Measurements from ENCODE around the gene C5orf58. TPM values are rescaled to one million over a fixed set of nuclear protein-coding genes. Genes with fewer than 3 reads are reported as not detected.
"Not testable (repeated sequence)": the region's sequence is repeated elsewhere in the genome, so short reads cannot be mapped to it uniquely, and the experiment has no call there.

Gene C5orf58
- total and polyA plus RNA-seq, 2 donors (not counting 1 experiment from before 2014, with no cell fraction given), result not detected

GRCh38 chr5:170233358-170233892, 640 bp downstream of the C5orf58 start:
- no peak overlapping the region for H3K4me2 ChIP-seq (ENCODE audit: extremely low read depth, insufficient read depth, low read length)
- no peak for DNase-seq (ENCODE audit: low read depth in 2 of 2)
- no peak overlapping the region for H3K9ac ChIP-seq (ENCODE audit: insufficient read depth, low read length)
- H3K27me3 ChIP-seq (ENCODE audit: control insufficient read depth, insufficient read depth, low read length), result no peaks in the 10 kb centered on the region
- no peaks in the 10 kb centered on the region for H4K20me1 ChIP-seq (ENCODE audit: control insufficient read depth, extremely low read depth, insufficient read depth, low read length)
- no peaks in the 10 kb centered on the region for H3K9me3 ChIP-seq (ENCODE audit: control insufficient read depth, insufficient read depth, low read depth, low read length)
- H2AFZ ChIP-seq (ENCODE audit: low read length), result no peak overlapping the region
- TF ChIP-seq EZH2 (IDR thresholded peaks at IDR 0.05; ENCODE audit: low read length, missing control alignments), result no peak
- TF ChIP-seq, protein P1, sequence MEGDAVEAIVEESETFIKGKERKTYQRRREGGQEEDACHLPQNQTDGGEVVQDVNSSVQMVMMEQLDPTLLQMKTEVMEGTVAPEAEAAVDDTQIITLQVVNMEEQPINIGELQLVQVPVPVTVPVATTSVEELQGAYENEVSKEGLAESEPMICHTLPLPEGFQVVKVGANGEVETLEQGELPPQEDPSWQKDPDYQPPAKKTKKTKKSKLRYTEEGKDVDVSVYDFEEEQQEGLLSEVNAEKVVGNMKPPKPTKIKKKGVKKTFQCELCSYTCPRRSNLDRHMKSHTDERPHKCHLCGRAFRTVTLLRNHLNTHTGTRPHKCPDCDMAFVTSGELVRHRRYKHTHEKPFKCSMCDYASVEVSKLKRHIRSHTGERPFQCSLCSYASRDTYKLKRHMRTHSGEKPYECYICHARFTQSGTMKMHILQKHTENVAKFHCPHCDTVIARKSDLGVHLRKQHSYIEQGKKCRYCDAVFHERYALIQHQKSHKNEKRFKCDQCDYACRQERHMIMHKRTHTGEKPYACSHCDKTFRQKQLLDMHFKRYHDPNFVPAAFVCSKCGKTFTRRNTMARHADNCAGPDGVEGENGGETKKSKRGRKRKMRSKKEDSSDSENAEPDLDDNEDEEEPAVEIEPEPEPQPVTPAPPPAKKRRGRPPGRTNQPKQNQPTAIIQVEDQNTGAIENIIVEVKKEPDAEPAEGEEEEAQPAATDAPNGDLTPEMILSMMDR (conservative IDR thresholded peaks at IDR 0.05 in 1 of 2, IDR thresholded peaks at IDR 0.05 in 1 of 2; ENCODE audit: low read depth in 1 of 2, low read length in 2 of 2), result no peak
- H3K36me3 ChIP-seq (ENCODE audit: control insufficient read depth, insufficient read depth, low read length), result no peaks in the 10 kb centered on the region
- H3K4me3 ChIP-seq (replicated peaks in 1 of 4; ENCODE audit: control extremely low read depth in 1 of 4, insufficient read depth in 1 of 4, low read depth in 3 of 4, low read length in 4 of 4), result no peak overlapping the region
- no peaks in the 10 kb centered on the region for H3K79me2 ChIP-seq (ENCODE audit: control insufficient read depth, insufficient read depth, low read length)
- no peaks in the 10 kb centered on the region for H3K4me1 ChIP-seq (ENCODE audit: control insufficient read depth, extremely low read depth, insufficient read depth, low read length)
- H3K27ac ChIP-seq (ENCODE audit: insufficient read depth, low read length), result no peak overlapping the region

DNA sequence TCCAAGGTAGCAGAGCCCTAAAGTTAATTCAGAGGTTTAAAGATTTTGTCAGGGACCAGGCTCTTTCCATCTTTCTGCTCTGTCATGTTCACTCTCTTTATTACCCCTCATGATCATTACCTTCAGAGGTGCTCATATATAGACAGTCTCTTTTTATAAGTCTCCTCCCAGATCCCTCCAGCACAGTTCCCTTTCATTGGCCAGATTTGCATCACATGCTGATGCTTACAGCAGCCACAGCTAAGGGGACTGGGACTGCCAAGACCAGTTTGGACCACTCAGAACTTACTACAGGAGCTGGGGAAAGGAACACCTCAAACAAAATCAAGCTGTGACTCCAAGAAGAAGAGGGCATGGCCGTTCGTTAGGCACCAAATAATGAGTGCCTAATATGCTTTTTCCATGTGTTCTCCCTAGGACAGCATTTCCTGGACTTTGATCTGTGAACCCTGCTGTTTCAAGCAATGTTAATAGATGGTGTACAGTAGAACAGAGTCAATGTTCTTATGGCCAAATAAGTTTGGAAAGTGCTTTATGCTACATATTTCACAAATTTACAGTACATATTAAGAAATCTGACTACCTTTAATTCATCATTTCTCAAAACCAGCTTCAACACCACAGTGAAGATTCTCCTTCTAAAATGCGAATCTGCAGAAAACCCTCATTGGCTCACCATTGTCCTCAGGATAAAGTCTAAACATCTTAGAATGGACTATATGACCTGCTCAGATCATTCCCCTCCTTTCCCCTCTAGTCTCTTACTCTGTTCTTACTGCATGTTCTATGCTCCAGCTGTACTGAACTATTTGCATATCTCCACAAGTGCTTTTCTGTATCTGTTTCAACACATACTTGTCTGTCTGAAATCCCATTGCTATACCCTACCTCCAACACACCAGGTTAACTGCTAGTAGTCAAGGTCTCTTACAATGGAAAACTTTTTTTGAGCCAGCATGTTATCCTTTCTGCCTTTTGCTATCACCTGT, 3.4 kb downstream of the C5orf58 start:
- no peak overlapping the region for H3K27ac ChIP-seq (ENCODE audit: insufficient read depth, low read length)
- DNase-seq (ENCODE audit: low read depth in 2 of 2), result no peak
- TF ChIP-seq EZH2 (IDR thresholded peaks at IDR 0.05; ENCODE audit: low read length, missing control alignments), result no peak
- TF ChIP-seq, protein P1 (conservative IDR thresholded peaks at IDR 0.05 in 1 of 2, IDR thresholded peaks at IDR 0.05 in 1 of 2; ENCODE audit: low read depth in 1 of 2, low read length in 2 of 2), result no peak
- no peaks in the 10 kb centered on the region for H3K4me1 ChIP-seq (ENCODE audit: control insufficient read depth, extremely low read depth, insufficient read depth, low read length)
- no peak overlapping the region for H2AFZ ChIP-seq (ENCODE audit: low read length)
- no peaks in the 10 kb centered on the region for H3K36me3 ChIP-seq (ENCODE audit: control insufficient read depth, insufficient read depth, low read length)
- H3K4me2 ChIP-seq (ENCODE audit: extremely low read depth, insufficient read depth, low read length), result no peak overlapping the region
- H4K20me1 ChIP-seq (ENCODE audit: control insufficient read depth, extremely low read depth, insufficient read depth, low read length), result no peaks in the 10 kb centered on the region
- H3K27me3 ChIP-seq (ENCODE audit: control insufficient read depth, insufficient read depth, low read length), result no peaks in the 10 kb centered on the region
- no peaks in the 10 kb centered on the region for H3K79me2 ChIP-seq (ENCODE audit: control insufficient read depth, insufficient read depth, low read length)
- H3K9me3 ChIP-seq (ENCODE audit: control insufficient read depth, insufficient read depth, low read depth, low read length), result no peaks in the 10 kb centered on the region
- H3K4me3 ChIP-seq (replicated peaks in 1 of 4; ENCODE audit: control extremely low read depth in 1 of 4, insufficient read depth in 1 of 4, low read depth in 3 of 4, low read length in 4 of 4), result no peak overlapping the region
- H3K9ac ChIP-seq (ENCODE audit: insufficient read depth, low read length), result no peak overlapping the region

- Histone ChIP-seq H3K4me1 (ENCODE audit: control insufficient read depth, extremely low read depth, insufficient read depth, low read length) (no peaks in the 10 kb centered on the region), H3K36me3 (ENCODE audit: control insufficient read depth, insufficient read depth, low read length) (no peaks in the 10 kb centered on the region), H3K9ac (ENCODE audit: insufficient read depth, low read length) (no peak overlapping the region), H3K27me3 (ENCODE audit: control insufficient read depth, insufficient read depth, low read length) (no peaks in the 10 kb centered on the region), H2AFZ (ENCODE audit: low read length) (no peak overlapping the region), H3K4me3 (replicated peaks in 1 of 4; ENCODE audit: control extremely low read depth in 1 of 4, insufficient read depth in 1 of 4, low read depth in 3 of 4, low read length in 4 of 4) (no peak overlapping the region), H3K79me2 (ENCODE audit: control insufficient read depth, insufficient read depth, low read length) (no peaks in the 10 kb centered on the region), H3K27ac (ENCODE audit: insufficient read depth, low read length) (no peak overlapping the region), H4K20me1 (ENCODE audit: control insufficient read depth, extremely low read depth, insufficient read depth, low read length) (no peaks in the 10 kb centered on the region), H3K9me3 (ENCODE audit: control insufficient read depth, insufficient read depth, low read depth, low read length) (no peaks in the 10 kb centered on the region), H3K4me2 (ENCODE audit: extremely low read depth, insufficient read depth, low read length) (no peak overlapping the region)
- DNase-seq (ENCODE audit: low read depth in 2 of 2), result no peak
- TF ChIP-seq, protein P1 (conservative IDR thresholded peaks at IDR 0.05 in 1 of 2, IDR thresholded peaks at IDR 0.05 in 1 of 2; ENCODE audit: low read depth in 1 of 2, low read length in 2 of 2), result no peak
- no peak for TF ChIP-seq EZH2 (IDR thresholded peaks at IDR 0.05; ENCODE audit: low read length, missing control alignments)
These were observed 5.8 kb downstream of the C5orf58 start for GRCh38 chr5:170238456-170239196.

DNA sequence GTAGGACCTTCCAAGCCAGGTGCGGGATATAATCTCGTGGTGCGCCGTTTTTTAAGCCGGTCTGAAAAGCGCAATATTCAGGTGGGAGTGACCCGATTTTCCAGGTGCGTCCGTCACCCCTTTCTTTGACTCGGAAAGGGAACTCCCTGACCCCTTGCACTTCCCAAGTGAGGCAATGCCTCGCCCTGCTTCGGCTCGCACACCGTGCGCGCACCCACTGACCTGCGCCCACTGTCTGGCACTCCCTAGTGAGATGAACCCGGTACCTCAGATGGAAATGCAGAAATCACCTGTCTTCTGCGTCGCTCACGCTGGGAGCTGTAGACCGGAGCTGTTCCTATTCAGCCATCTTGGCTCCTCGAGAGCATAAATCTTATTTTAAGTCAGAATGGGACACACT, 12.7 kb downstream of the C5orf58 start:
- H3K27me3 ChIP-seq (ENCODE audit: control insufficient read depth, insufficient read depth, low read length); H3K4me1 ChIP-seq (ENCODE audit: control insufficient read depth, extremely low read depth, insufficient read depth, low read length); H4K20me1 ChIP-seq (ENCODE audit: control insufficient read depth, extremely low read depth, insufficient read depth, low read length); H3K9me3 ChIP-seq (ENCODE audit: control insufficient read depth, insufficient read depth, low read depth, low read length); H3K27ac ChIP-seq (ENCODE audit: insufficient read depth, low read length); DNase-seq (ENCODE audit: low read depth in 2 of 2); H3K4me3 ChIP-seq (replicated peaks in 1 of 4; ENCODE audit: control extremely low read depth in 1 of 4, insufficient read depth in 1 of 4, low read depth in 3 of 4, low read length in 4 of 4); H3K9ac ChIP-seq (ENCODE audit: insufficient read depth, low read length); H3K79me2 ChIP-seq (ENCODE audit: control insufficient read depth, insufficient read depth, low read length); H3K36me3 ChIP-seq (ENCODE audit: control insufficient read depth, insufficient read depth, low read length); H3K4me2 ChIP-seq (ENCODE audit: extremely low read depth, insufficient read depth, low read length); H2AFZ ChIP-seq (ENCODE audit: low read length): not testable (repeated sequence)
